HCT116 (cell line): Measurements from ENCODE around the gene KCNS3. TPM values are rescaled to one million over a fixed set of nuclear protein-coding genes. Genes with fewer than 3 reads are reported as not detected.

ENCODE experiments used
- ATAC-seq: fragments of 200-7000 bp; cut with Tn5 transposase; 2 replicates; pipeline ENCODE4 v1.9.1; 2020; ENCODE audit warnings: mild to moderate bottlenecking, moderate library complexity
- BruUV-seq: library from RNA; stranded (reverse); fragments of 400-500 nt; replicated peaks from 2 replicates; lab custom pipeline; 2021; lab: Mats Ljungman, UMichigan
- CTCF ChIA-PET: fragments of 300-600 bp; sonication (Branson Sonifier 250); formaldehyde crosslinking; loops from one replicate; lab custom pipeline; 2021; ENCODE audit warnings: antibody characterized with exemption; lab: Charles Lee
- POLR2A ChIA-PET: fragments of 300-600, 350-600 bp; sonication (Branson Sonifier 250); formaldehyde crosslinking; loops from one replicate; lab custom pipeline; 2021; ENCODE audit warnings: antibody characterized with exemption; lab: Charles Lee
- RAD21 ChIA-PET, 2 experiments: fragments of 300-600 bp; sonication (Branson Sonifier 250); formaldehyde crosslinking; loops; one replicate each; lab custom pipeline; 2023; ENCODE audit warnings: low total read pairs in 2 of 2; ENCODE audit not compliant: uncharacterized antibody in 2 of 2, unreplicated experiment in 2 of 2, low non-redundant PET in 1 of 2; lab: Charles Lee
- DNase-seq: peaks from one replicate; pipeline ENCODE4 v3.0.0-alpha.2; 2010; ENCODE audit warnings: low read depth, low spot score
- H2AFZ ChIP-seq: fragments of 200-600 bp; shearing (Covaris generic), sonication (generic); 2 replicates; pipeline ENCODE4 v1.6.1; 2017; ENCODE audit warnings: low read depth, mixed run types, mixed read lengths, antibody characterized with exemption, low read length; ENCODE audit not compliant: poor library complexity, severe bottlenecking
- H3K27ac ChIP-seq: 2 replicates; pipeline ENCODE4 v1.5.1; 2012; ENCODE audit warnings: low read depth, low read length
- H3K27me3 ChIP-seq: fragments of 200-600 bp; sonication (generic); 2 replicates; pipeline ENCODE4 v1.6.1; 2016; ENCODE audit warnings: mixed run types, low read length, mixed read lengths; ENCODE audit not compliant: insufficient read depth
- H3K36me3 ChIP-seq, 2 experiments: fragments of 200-500 bp in 1 of 2; fragments of 200-600 bp in 1 of 2; sonication (Bioruptor generic) in 1 of 2; sonication (generic) in 1 of 2; 2 replicates each; pipeline versions ENCODE4 v1.5.1 to v1.6.1; 2014 to 2016; ENCODE audit warnings: low read length in 2 of 2, inconsistent platforms in 1 of 2, mixed read lengths in 1 of 2, mixed run types in 1 of 2; ENCODE audit not compliant: insufficient read depth in 2 of 2, control insufficient read depth in 1 of 2
- H3K4me1 ChIP-seq, 2 experiments: fragments of 200-600 bp in 1 of 2; sonication (generic) in 1 of 2; 2 replicates each; pipeline versions ENCODE4 v1.5.1 to v1.6.1; 2012 to 2017; ENCODE audit warnings: low read length in 2 of 2, inconsistent platforms in 1 of 2, mild to moderate bottlenecking in 1 of 2, mixed read lengths in 1 of 2, mixed run types in 1 of 2, moderate library complexity in 1 of 2; ENCODE audit not compliant: insufficient read depth in 2 of 2, control insufficient read depth in 1 of 2
- H3K4me2 ChIP-seq: fragments of 200-600 bp; sonication (generic); 2 replicates; pipeline ENCODE4 v1.6.1; 2017; ENCODE audit warnings: mixed run types, low read length, mixed read lengths
- H3K4me3 ChIP-seq, 2 experiments: fragments of 200-600 bp in 1 of 2; sonication (generic) in 1 of 2; replicated peaks in 1 of 2; 2 replicates each; pipeline ENCODE4 v1.5.1; 2011 to 2016; ENCODE audit warnings: low read length in 2 of 2, control low read depth in 1 of 2, low read depth in 1 of 2, mild to moderate bottlenecking in 1 of 2, mixed read lengths in 1 of 2, mixed run types in 1 of 2
- H3K79me2 ChIP-seq: fragments of 200-600 bp; sonication (generic); 2 replicates; pipeline ENCODE4 v1.6.1; 2017; ENCODE audit warnings: mild to moderate bottlenecking, mixed run types, low read length, moderate library complexity, mixed read lengths; ENCODE audit not compliant: insufficient read depth
- H3K9ac ChIP-seq: fragments of 200-600 bp; sonication (generic); 2 replicates; pipeline ENCODE4 v1.6.1; 2016; ENCODE audit warnings: low read length, mixed read lengths
- H3K9me2 ChIP-seq: fragments of 200-600 bp; sonication (generic), shearing (Covaris generic); 2 replicates; pipeline ENCODE4 v1.6.1; 2017; ENCODE audit warnings: mixed run types, mild to moderate bottlenecking, moderate library complexity; ENCODE audit not compliant: insufficient read depth
- H3K9me3 ChIP-seq, 2 experiments: fragments of 200-500 bp in 1 of 2; fragments of 200-600 bp in 1 of 2; sonication (Bioruptor generic) in 1 of 2; sonication (generic) in 1 of 2; 2 replicates each; pipeline ENCODE4 v1.6.1; 2014 to 2017; ENCODE audit warnings: low read length in 2 of 2, mixed read lengths in 2 of 2, inconsistent platforms in 1 of 2, low read depth in 1 of 2, mild to moderate bottlenecking in 1 of 2, mixed run types in 1 of 2, moderate library complexity in 1 of 2; ENCODE audit not compliant: control insufficient read depth in 1 of 2, insufficient read depth in 1 of 2
- H4K20me1 ChIP-seq: fragments of 200-600 bp; sonication (generic), shearing (Covaris generic); 2 replicates; pipeline ENCODE4 v1.6.1; 2017; ENCODE audit warnings: mixed run types, mild to moderate bottlenecking, moderate library complexity; ENCODE audit not compliant: insufficient read depth
- CEBPB ChIP-seq: IDR thresholded peaks from 2 replicates; pipeline ENCODE4 v1.6.1; 2012; ENCODE audit warnings: low read depth
- CTCF ChIP-seq, 3 experiments: fragments of 200-600 bp in 1 of 3; sonication (generic) in 1 of 3; IDR thresholded peaks in 2 of 3; conservative IDR thresholded peaks in 1 of 3; 2 replicates each; pipeline ENCODE4 v1.5.1; 2012 to 2017; ENCODE audit warnings: low read depth in 2 of 3, low read length in 2 of 3, antibody characterized with exemption in 1 of 3, borderline replicate concordance in 1 of 3, control low read depth in 1 of 3, mild to moderate bottlenecking in 1 of 3, mixed read lengths in 1 of 3, mixed run types in 1 of 3, moderate library complexity in 1 of 3; ENCODE audit not compliant: insufficient read depth in 1 of 3
- EGR1 ChIP-seq: IDR thresholded peaks from 2 replicates; pipeline ENCODE4 v1.6.1; 2012; ENCODE audit warnings: low read depth
- EZH2 ChIP-seq: fragments of 200-600 bp; sonication (generic); IDR thresholded peaks from 2 replicates; pipeline ENCODE4 v1.6.1; 2017; ENCODE audit warnings: antibody characterized with exemption, mixed run types
- JUND ChIP-seq: IDR thresholded peaks from 2 replicates; pipeline ENCODE4 v1.6.1; 2012
- MAX ChIP-seq: IDR thresholded peaks from 2 replicates; pipeline ENCODE4 v1.6.1; 2012
- POLR2AphosphoS5 ChIP-seq: IDR thresholded peaks from 2 replicates; pipeline ENCODE4 v1.6.1; 2011; ENCODE audit warnings: mild to moderate bottlenecking, low read depth, low read length, moderate library complexity
- RAD21 ChIP-seq: IDR thresholded peaks from 2 replicates; pipeline ENCODE4 v1.6.1; 2012; ENCODE audit warnings: low read depth, mild to moderate bottlenecking
- REST ChIP-seq: IDR thresholded peaks from 2 replicates; pipeline ENCODE4 v1.6.1; 2012; ENCODE audit warnings: low read depth
- SP1 ChIP-seq: IDR thresholded peaks from 2 replicates; pipeline ENCODE4 v1.6.1; 2012; ENCODE audit warnings: low read depth
- SRF ChIP-seq: IDR thresholded peaks from 2 replicates; pipeline ENCODE4 v1.6.1; 2012; ENCODE audit warnings: low read depth
- YY1 ChIP-seq: IDR thresholded peaks from 2 replicates; pipeline ENCODE4 v1.6.1; 2011; ENCODE audit warnings: low read length, low read depth, moderate library complexity, mild to moderate bottlenecking; ENCODE audit not compliant: insufficient replicate concordance; ENCODE audit errors: extremely low read depth
- ZBTB33 ChIP-seq: IDR thresholded peaks from 2 replicates; pipeline ENCODE4 v1.6.1; 2011; ENCODE audit warnings: mild to moderate bottlenecking, low read length, moderate library complexity; ENCODE audit not compliant: insufficient replicate concordance; ENCODE audit errors: extremely low read depth
- ZFX ChIP-seq: fragments of 450-650 bp; IDR thresholded peaks from 2 replicates; pipeline ENCODE4 v1.6.1; 2017
- intact Hi-C: fragments of 100-400 bp; cut with micrococcal nuclease; formaldehyde crosslinking; loops from 2 replicates; pipeline ENCODE4 v1.10.0; 2022
- total RNA-seq: library from RNA; stranded (reverse); gene quantifications from one replicate; pipeline ENCODE4 v1.2.1, GENCODE V29; 2021; ENCODE audit not compliant: unreplicated experiment

Gene KCNS3
- total RNA-seq, 1 experiment from 2014 or later = 5.2 TPM

GRCh38 chr2:17972991-17973390 lies 94.5 kb downstream of the KCNS3 start:
- no peak overlapping the region for H3K4me3 ChIP-seq
- H4K20me1 ChIP-seq = no peaks in the 10 kb centered on the region
- no peaks in the 10 kb centered on the region for H3K36me3 ChIP-seq
- no peak for DNase-seq
- H3K9me2 ChIP-seq = no peaks in the 10 kb centered on the region
- no peaks in the 10 kb centered on the region for H3K79me2 ChIP-seq
- RAD21 ChIA-PET = no interaction called here
- no peak overlapping the region for H3K27ac ChIP-seq
- H3K9me3 ChIP-seq = no peaks in the 10 kb centered on the region
- no peak for TF ChIP-seq ZBTB33
- TF ChIP-seq, all 23 proteins: peak for 0
- no peak overlapping the region for H3K9ac ChIP-seq
- peaks cover 27% of the 10 kb centered on the region for H3K27me3 ChIP-seq
- ATAC-seq = no peak
- intact Hi-C loops = no loop called here
- ChIA-PET CTCF (no interaction called here), POLR2A (no interaction called here)
- H3K4me2 ChIP-seq = no peak overlapping the region
- no peak overlapping the region for H2AFZ ChIP-seq
- BruUV-seq = no TSS peak
- no peaks in the 10 kb centered on the region for H3K4me1 ChIP-seq

- DNase-seq = no peak
- H3K4me3 ChIP-seq = no peak overlapping the region
- H3K27ac ChIP-seq = no peak overlapping the region
- no peaks in the 10 kb centered on the region for H3K36me3 ChIP-seq
- no peaks in the 10 kb centered on the region for H3K79me2 ChIP-seq
- no peaks in the 10 kb centered on the region for H4K20me1 ChIP-seq
- H3K4me2 ChIP-seq = no peak overlapping the region
- ATAC-seq = no peak
- H3K4me1 ChIP-seq = no peaks in the 10 kb centered on the region
- POLR2A ChIA-PET = no interaction called here
- no peak overlapping the region for H2AFZ ChIP-seq
- intact Hi-C loops = no loop called here
- H3K9me2 ChIP-seq = no peaks in the 10 kb centered on the region
- no peaks in the 10 kb centered on the region for H3K9me3 ChIP-seq
- no TSS peak for BruUV-seq
- CTCF ChIA-PET = no interaction called here
- RAD21 ChIA-PET = no interaction called here
- peaks cover 20% of the 10 kb centered on the region for H3K27me3 ChIP-seq
- H3K9ac ChIP-seq = no peak overlapping the region
- TF ChIP-seq ZFX (no peak), REST (no peak), JUND (no peak), RAD21 (no peak), CEBPB (no peak), YY1 (no peak), POLR2AphosphoS5 (no peak), MAX (no peak), EGR1 (no peak), SRF (no peak), SP1 (no peak), CTCF (IDR thresholded peaks at IDR 0.05 in 2 of 3, conservative IDR thresholded peaks at IDR 0.05 in 1 of 3; ENCODE audit: borderline replicate concordance in 1 of 3, insufficient read depth in 1 of 3, low read depth in 2 of 3, low read length in 2 of 3) (no peak), EZH2 (no peak)
These were observed 96.9 kb downstream of the KCNS3 start for GRCh38 chr2:17975401-17975800.
